KMS-11 (cell line): Measurements from ENCODE around the gene TPX2.

ENCODE experiments used
- H2AFZ ChIP-seq: fragments of 200-600 bp; sonication (generic); 2 replicates; pipeline ENCODE4 v1.6.1; 2016; ENCODE audit warnings: antibody characterized with exemption, mixed run types, low read depth
- H3K27ac ChIP-seq: fragments of 200-600 bp; sonication (generic); 2 replicates; pipeline ENCODE4 v1.6.1; 2016; ENCODE audit warnings: mild to moderate bottlenecking, mixed run types
- H3K27me3 ChIP-seq: fragments of 200-600 bp; sonication (generic); 2 replicates; pipeline ENCODE4 v1.6.1; 2017; ENCODE audit warnings: mild to moderate bottlenecking, low read depth, mixed run types, moderate library complexity; ENCODE audit not compliant: insufficient read depth
- H3K36me3 ChIP-seq: fragments of 200-600 bp; sonication (generic); 2 replicates; pipeline ENCODE4 v1.6.1; 2017; ENCODE audit warnings: mild to moderate bottlenecking, mixed run types; ENCODE audit not compliant: insufficient read depth
- H3K4me1 ChIP-seq: fragments of 200-600 bp; sonication (generic); 2 replicates; pipeline ENCODE4 v1.6.1; 2016; ENCODE audit warnings: mild to moderate bottlenecking, low read depth, mixed run types; ENCODE audit not compliant: poor library complexity, severe bottlenecking
- H3K4me2 ChIP-seq: fragments of 200-600 bp; sonication (generic); 2 replicates; pipeline ENCODE4 v1.7.0; 2016; ENCODE audit warnings: mild to moderate bottlenecking, mixed run types
- H3K4me3 ChIP-seq: fragments of 200-600 bp; sonication (generic); IDR thresholded peaks from 2 replicates; pipeline ENCODE4 v1.6.1; 2017; ENCODE audit warnings: low read depth, low read length, mixed read lengths; ENCODE audit not compliant: insufficient read depth
- H3K79me2 ChIP-seq: fragments of 200-600 bp; sonication (generic); 2 replicates; pipeline ENCODE4 v1.6.1; 2016; ENCODE audit warnings: low read depth, mixed run types; ENCODE audit not compliant: insufficient read depth
- H3K9ac ChIP-seq: fragments of 200-600 bp; sonication (generic); 2 replicates; pipeline ENCODE4 v1.6.1; 2016; ENCODE audit warnings: mild to moderate bottlenecking, mixed run types
- H4K20me1 ChIP-seq: fragments of 200-600 bp; sonication (generic); 2 replicates; pipeline ENCODE4 v1.6.1; 2016; ENCODE audit warnings: mild to moderate bottlenecking, mixed run types; ENCODE audit not compliant: insufficient read depth
- CTCF ChIP-seq: fragments of 200-600 bp; sonication (generic); conservative IDR thresholded peaks from 2 replicates; pipeline ENCODE4 v1.6.1; 2017; ENCODE audit warnings: low read depth, mild to moderate bottlenecking, antibody characterized with exemption, low read length, moderate library complexity, mixed read lengths

TPX2 gene

GRCh38 chr20:31758521-31758920 lies 19.4 kb downstream of the TPX2 start:
- Histone ChIP-seq H4K20me1 (0 out of 2 replicates have a peak, but pooled peaks cover 5% of the 10 kb centered on the region), H3K36me3 (peaks cover 8% of the 10 kb centered on the region; the same call in 1 of the 2 replicates), H3K9ac (no peak overlapping the region), H3K4me2 (no peak overlapping the region), H3K27ac (no peak overlapping the region), H3K79me2 (peaks cover 59% of the 10 kb centered on the region), H3K4me1 (no peaks in the 10 kb centered on the region), H2AFZ (no peak overlapping the region), H3K4me3 (no peak overlapping the region), H3K27me3 (no peaks in the 10 kb centered on the region)
- no peak for TF ChIP-seq CTCF

DNA sequence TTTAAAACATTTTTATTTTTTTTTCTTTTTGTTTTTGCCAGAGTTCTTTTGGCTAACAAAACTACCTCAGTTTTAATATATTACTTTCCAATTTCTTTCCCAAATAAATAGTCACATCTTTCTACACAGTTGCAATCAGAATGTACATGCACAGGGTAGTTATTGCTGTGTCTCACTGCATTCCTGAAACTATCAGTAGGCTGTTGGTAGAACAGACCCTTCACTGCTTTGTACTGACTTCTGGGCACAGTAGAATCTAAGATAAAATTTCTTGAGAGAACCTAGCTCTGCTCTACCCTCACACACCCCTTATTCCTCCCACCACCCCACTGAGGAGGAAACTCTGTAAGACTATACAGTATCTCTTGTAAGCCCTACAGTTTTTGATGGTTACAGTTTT lies 19.9 kb downstream of the TPX2 start:
- Histone ChIP-seq H3K27ac (no peak overlapping the region), H3K4me1 (no peaks in the 10 kb centered on the region), H3K9ac (no peak overlapping the region), H4K20me1 (0 out of 2 replicates have a peak, but pooled peaks cover 5% of the 10 kb centered on the region), H3K4me2 (no peak overlapping the region), H3K79me2 (peaks cover 54% of the 10 kb centered on the region), H3K27me3 (no peaks in the 10 kb centered on the region), H3K4me3 (no peak overlapping the region), H2AFZ (no peak overlapping the region), H3K36me3 (peaks cover 8% of the 10 kb centered on the region; the same call in 1 of the 2 replicates)
- no peak for TF ChIP-seq CTCF

DNA sequence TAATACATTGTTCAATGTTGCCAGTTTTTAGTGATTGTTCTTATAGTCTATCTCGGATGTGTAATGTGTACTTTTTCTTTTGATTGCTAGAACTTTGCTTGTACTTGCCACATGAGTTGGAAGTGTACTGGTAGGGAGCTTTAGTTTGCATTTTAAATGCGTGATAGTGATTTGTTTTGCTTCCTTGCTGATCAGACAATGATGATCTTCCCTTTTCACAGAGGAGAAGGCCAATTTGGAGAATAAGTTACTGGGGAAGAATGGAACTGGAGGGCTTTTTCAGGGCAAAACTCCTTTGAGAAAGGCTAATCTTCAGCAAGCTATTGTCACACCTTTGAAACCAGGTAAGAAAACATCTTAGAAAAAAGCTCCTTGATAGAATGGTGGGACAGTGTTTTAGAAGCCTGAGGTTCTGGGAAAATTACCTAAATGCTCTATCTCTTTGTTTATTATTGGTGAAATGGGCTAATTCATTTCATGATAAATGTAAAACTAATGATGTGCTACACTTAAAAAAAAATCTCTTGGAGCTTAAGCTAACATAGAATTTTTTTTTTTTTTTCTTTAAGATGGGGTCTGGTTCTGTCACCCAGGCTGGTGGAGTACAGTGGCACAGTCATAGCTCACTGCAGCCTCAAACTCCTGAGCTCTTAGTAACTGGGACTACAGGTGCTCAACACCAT lies 20.9 kb downstream of the TPX2 start:
- no peak overlapping the region for H2AFZ ChIP-seq
- peaks cover 44% of the 10 kb centered on the region; the same call in 1 of the 2 replicates for H3K79me2 ChIP-seq
- no peak for TF ChIP-seq CTCF
- H3K4me3 ChIP-seq, result no peak overlapping the region
- H4K20me1 ChIP-seq, result 0 out of 2 replicates have a peak, but pooled peaks cover 5% of the 10 kb centered on the region
- H3K4me1 ChIP-seq, result no peaks in the 10 kb centered on the region
- no peaks in the 10 kb centered on the region for H3K27me3 ChIP-seq
- peak overlapping the region; percentile 9; the same call in 1 of the 2 replicates for H3K27ac ChIP-seq
- no peak overlapping the region for H3K9ac ChIP-seq
- no peak overlapping the region for H3K4me2 ChIP-seq
- H3K36me3 ChIP-seq, result peaks cover 8% of the 10 kb centered on the region; the same call in 1 of the 2 replicates

GRCh38 chr20:31760519-31761240 lies 21.6 kb downstream of the TPX2 start:
- peaks cover 8% of the 10 kb centered on the region; the same call in 1 of the 2 replicates for H3K36me3 ChIP-seq

More at GRCh38 chr20:31760519-31761240, 21.6 kb downstream of the TPX2 start:
- H3K27ac ChIP-seq, result peak overlapping the region; percentile 9; the same call in 1 of the 2 replicates
- H3K9ac ChIP-seq, result no peak overlapping the region
- TF ChIP-seq CTCF, result no peak
- H3K79me2 ChIP-seq, result peaks cover 38% of the 10 kb centered on the region; the same call in 1 of the 2 replicates
- no peak overlapping the region for H3K4me2 ChIP-seq
- no peak overlapping the region for H2AFZ ChIP-seq
- H3K4me1 ChIP-seq, result no peaks in the 10 kb centered on the region
- no peaks in the 10 kb centered on the region for H3K27me3 ChIP-seq
- H3K4me3 ChIP-seq, result no peak overlapping the region
- 0 out of 2 replicates have a peak, but pooled peaks cover 5% of the 10 kb centered on the region for H4K20me1 ChIP-seq
